HG02943 (cell line): ENCODE results near the gene GRIP1.
A peak's percentile ranks its signal among the peaks of the same experiment; 100 is the strongest.

Experiments
- ATAC-seq: cut with Tn5 transposase; IDR thresholded peaks from one replicate; pipeline ENCODE4 v1.9.1; 2021; ENCODE audit warnings: mild to moderate bottlenecking, low read depth, moderate library complexity; ENCODE audit not compliant: unreplicated experiment

GRIP1 gene

GRCh38 chr12:66694666-66695613, 16.1 kb upstream of the GRIP1 start:
- no peak for ATAC-seq

GRCh38 chr12:66693901-66694513, 15.1 kb upstream of the GRIP1 start:
- peak; percentile 68 for ATAC-seq

DNA sequence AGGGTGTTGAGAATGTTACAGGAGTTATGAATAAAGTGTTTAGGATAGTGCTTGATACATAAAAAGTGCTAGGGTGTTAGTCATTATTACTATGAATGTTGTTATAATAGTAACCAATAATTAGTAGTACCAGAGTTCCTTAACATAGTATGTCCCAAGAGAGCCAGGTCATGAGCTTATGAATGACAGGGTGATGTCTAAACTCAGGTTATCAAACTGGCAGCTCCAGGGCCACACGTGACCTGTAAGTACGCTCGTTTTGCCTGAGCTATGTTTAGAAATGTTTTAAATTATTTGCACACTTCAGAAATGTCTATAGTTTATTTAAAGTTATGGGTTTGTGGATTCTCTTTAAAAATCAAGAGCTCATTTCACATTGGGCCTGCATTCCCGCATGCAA, 14.1 kb upstream of the GRIP1 start:
- ATAC-seq: no peak

DNA sequence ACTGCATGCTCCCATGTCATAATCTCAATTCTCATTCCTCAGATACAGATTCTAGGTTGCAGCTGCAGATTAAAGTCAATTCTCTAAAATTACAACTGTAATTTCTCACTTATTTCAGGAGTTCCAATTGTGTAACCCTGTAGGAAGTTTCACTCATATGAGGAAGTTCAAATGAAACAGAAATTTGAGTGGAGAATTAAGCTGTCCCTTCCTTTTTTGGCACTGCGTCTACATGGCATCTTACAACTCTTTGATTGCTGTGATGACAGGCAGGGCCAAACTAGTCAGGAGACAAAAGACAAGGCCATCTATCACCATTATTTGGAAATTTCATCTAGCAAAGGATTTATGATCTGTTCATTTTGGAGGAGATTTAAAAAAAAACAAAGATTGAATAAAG, 13.3 kb upstream of the GRIP1 start:
- ATAC-seq: no peak

- ATAC-seq: peak; percentile 61
Measured at GRCh38 chr12:66688846-66689439, 10.1 kb upstream of the GRIP1 start.

DNA sequence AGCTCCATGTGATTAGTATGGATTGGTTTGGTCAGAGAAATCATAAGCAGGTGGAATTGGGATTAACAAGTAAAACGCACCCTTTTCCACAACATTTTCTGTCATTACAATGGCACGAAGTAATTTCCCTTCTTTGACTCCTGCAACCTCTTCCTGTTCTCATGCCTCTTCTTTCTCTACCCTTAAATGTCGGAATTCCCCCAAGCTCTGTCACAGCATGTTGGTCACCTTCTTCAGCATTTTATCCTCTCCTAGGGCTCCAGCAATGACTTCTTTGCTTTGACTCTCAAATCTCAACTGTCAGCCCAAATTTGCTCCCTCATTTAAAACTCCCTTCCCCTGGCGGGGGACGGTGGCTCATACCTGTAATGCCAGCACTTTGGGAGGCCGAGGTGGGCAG, 5.3 kb upstream of the GRIP1 start:
- ATAC-seq: no peak

DNA sequence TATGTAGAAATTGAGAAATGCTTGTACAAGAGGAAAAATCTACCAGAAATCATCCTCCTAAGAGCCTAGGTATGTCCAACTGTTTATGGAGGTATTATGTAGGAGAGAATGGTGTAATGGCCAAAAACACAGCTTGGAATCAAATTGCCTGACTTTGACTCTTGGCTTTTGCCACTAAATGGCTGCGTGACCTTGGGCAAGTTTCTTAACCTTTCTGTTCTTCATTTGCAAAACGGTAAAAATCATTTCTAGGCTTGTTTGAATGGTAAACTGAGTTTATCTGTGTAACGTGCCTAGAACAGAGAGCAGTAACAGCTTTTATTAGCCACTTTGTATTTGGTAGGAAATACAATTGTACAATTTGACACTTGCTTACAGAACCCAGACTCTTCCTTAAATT, 4.9 kb upstream of the GRIP1 start:
- ATAC-seq: no peak

DNA sequence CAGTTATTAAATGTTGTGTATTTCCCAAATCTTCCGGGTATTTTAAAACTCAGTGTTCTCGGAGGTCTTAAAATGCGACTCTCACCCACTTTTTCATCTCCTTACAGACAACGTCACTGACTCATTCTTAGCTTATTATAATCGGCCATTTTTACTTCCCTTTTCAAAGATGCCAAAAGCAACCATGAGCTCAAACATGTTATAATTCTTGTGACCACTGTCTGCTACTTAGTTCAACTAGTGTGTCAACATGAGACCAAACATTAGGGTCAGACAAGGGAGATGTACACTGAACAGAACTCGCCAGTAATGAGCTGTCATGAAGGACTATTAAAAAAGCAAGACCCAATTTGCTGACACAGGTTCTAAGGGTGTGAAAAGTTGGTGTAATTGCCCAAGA, 4.2 kb upstream of the GRIP1 start:
- no peak for ATAC-seq

- no peak for ATAC-seq
Measured at GRCh38 chr12:66679461-66680084, 697 bp upstream of the GRIP1 start.

- ATAC-seq: no peak
Measured at GRCh38 chr12:66676241-66676640, 2.6 kb downstream of the GRIP1 start.

DNA sequence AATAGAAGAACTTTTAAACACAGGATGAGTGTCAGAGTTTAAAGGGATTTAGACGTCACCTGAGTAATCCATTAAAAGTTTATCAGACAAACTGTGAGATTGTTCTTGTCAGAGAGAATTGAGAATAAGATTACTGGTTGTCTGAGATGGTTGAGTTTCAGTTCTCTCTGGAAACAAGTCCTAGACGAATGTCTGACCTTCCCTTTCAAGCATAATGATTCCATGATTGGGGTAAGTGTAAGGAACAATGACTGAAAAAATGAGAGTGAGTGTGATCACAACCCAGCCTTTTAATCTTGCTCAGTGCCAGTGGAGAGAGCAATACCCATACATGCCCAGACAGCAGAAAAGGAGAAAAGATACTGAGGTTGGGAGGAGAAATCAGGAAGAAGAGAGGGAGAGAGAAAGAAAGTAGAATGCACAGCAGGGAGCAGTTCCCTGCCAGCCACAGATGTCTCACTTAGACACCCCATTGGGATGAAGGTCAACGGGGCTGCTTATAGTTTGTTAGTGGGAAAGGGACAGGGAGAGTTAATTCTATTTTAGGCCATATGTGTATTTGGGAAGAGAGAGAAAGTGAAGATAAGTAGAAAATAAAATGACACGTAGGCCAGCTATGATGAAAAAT, 4.3 kb downstream of the GRIP1 start:
- ATAC-seq: no peak

GRCh38 chr12:66669541-66669940, 9.3 kb downstream of the GRIP1 start:
- ATAC-seq: no peak

- no peak for ATAC-seq
Measured at GRCh38 chr12:66668311-66668710, 10.6 kb downstream of the GRIP1 start.

GRCh38 chr12:66667906-66668305, 11.0 kb downstream of the GRIP1 start:
- no peak for ATAC-seq

DNA sequence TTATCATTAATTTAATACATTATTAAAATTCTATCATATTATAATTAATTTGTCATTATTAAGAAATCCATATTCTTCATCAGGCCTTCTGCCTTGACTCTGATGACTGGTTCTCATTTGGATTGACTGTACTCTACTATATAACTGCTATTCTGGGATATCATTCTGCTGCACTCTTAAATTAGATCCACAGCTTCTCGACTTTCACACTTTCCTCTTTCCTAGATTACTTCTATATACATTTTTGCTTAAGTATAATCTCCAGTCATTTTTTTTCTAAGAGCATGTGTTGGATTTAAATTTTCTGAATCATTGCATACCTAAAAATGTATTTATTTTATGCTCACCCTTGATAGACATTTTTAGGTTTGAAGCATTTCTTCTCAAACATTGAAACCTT, 12.4 kb downstream of the GRIP1 start:
- ATAC-seq: no peak

DNA sequence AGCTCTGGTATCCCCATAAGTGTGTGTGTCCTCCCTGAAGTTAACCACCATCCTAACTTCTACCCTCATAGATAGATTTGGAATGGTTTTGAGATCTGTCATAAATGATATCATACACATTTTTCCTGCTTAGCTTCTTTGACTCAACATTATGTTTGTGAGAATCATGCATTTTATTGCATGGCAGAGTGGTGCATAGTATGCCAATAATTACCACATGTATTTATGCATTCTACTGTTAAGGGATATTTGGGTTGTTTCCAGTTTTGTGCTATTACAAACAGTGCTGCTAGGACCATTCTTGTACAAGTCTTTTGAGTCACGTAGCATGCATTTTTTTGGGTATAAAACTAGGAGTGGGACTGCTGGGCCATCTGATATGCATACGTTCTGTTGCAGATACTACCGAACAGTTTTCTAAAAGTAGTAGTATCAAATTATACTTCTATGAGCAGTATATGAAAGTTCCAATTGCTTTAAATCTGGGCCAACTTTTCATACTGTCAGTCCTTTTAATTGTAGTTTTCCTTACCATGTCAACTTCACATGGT, 13.4 kb downstream of the GRIP1 start:
- ATAC-seq: no peak

GRCh38 chr12:66664076-66664475, 14.8 kb downstream of the GRIP1 start:
- no peak for ATAC-seq

GRCh38 chr12:66663611-66664010, 15.3 kb downstream of the GRIP1 start:
- ATAC-seq: no peak

DNA sequence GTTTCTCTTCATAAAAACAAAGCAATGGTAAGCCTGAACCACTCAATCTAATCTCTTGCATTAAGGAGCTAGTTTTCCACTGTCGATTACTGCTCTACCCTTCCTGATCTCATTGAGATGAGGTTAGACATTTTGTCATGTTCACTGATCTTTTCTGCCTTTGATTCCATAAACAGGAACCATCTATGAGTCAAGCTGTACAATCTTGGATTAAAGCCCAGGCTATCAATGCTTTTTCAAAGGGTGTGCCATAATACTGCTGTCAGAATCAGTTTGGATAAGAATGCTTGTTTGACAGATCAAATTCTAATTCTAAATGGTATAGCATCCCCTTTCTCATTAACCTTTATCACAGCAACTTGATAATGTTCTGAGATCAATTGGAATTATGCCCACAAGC, 16.1 kb downstream of the GRIP1 start:
- no peak for ATAC-seq

- ATAC-seq: no peak
Measured at GRCh38 chr12:66662179-66662578, 16.7 kb downstream of the GRIP1 start.
